ENCODE results near the gene OSMR. TPM values are rescaled to one million over a fixed set of nuclear protein-coding genes. Genes with fewer than 3 reads are reported as not detected.

The OSMR gene
- total RNA-seq, 1 experiment from 2014 or later = 46.0 TPM

- Histone ChIP-seq H3K4me1 (ENCODE audit: control insufficient read depth in 1 of 2, insufficient read depth in 2 of 2, low read length in 2 of 2) (peaks cover 5 to 13% of the 10 kb centered on the region in 2 experiments; a peak in 3 of 4 replicates), H3K27me3 (ENCODE audit: insufficient read depth, low read length) (no peaks in the 10 kb centered on the region), H3K79me2 (ENCODE audit: insufficient read depth, low read length) (peaks cover 79% of the 10 kb centered on the region), H3K9me3 (ENCODE audit: control insufficient read depth in 1 of 2, insufficient read depth in 1 of 2, low read depth in 1 of 2, low read length in 2 of 2) (peaks cover 0 to 4% of the 10 kb centered on the region in 2 experiments; a peak in 1 of 4 replicates), H3K36me3 (ENCODE audit: control insufficient read depth in 1 of 2, insufficient read depth in 2 of 2, low read length in 2 of 2) (no peaks in the 10 kb centered on the region), H3K27ac (ENCODE audit: low read depth, low read length) (no peak overlapping the region), H2AFZ (ENCODE audit: low read depth, low read length, poor library complexity, severe bottlenecking) (no peak overlapping the region), H3K4me3 (replicated peaks in 1 of 2; ENCODE audit: low read depth in 1 of 2, low read length in 2 of 2) (no peak overlapping the region), H3K9me2 (ENCODE audit: insufficient read depth) (no peaks in the 10 kb centered on the region), H3K4me2 (ENCODE audit: low read length) (no peak overlapping the region), H3K9ac (ENCODE audit: low read length) (no peak overlapping the region), H4K20me1 (ENCODE audit: insufficient read depth) (no peaks in the 10 kb centered on the region)
- BruUV-seq (replicated peaks) = no TSS peak
- DNase-seq (ENCODE audit: low read depth, low spot score) (no peak), ATAC-seq (no peak)
- ChIA-PET CTCF (no interaction called here), POLR2A (no interaction called here), RAD21 (ENCODE audit: low non-redundant PET in 1 of 2, low total read pairs in 2 of 2, uncharacterized antibody in 2 of 2, unreplicated experiment in 2 of 2) (no interaction called here)
- intact Hi-C loops (cut with micrococcal nuclease) = no loop called here
- TF ChIP-seq CEBPB (IDR thresholded peaks at IDR 0.05; ENCODE audit: low read depth) (no peak), POLR2AphosphoS5 (IDR thresholded peaks at IDR 0.05; ENCODE audit: low read depth, low read length) (no peak), ZBTB33 (IDR thresholded peaks at IDR 0.05; ENCODE audit: extremely low read depth, insufficient replicate concordance, low read length) (no peak), MAX (IDR thresholded peaks at IDR 0.05) (no peak), POLR2A (IDR thresholded peaks at IDR 0.05; ENCODE audit: borderline replicate concordance, extremely low read depth, insufficient read depth, insufficient read length) (no peak), EZH2phosphoT487 (IDR thresholded peaks at IDR 0.05; ENCODE audit: borderline replicate concordance) (no peak), ZFX (IDR thresholded peaks at IDR 0.05) (no peak), YY1 (IDR thresholded peaks at IDR 0.05; ENCODE audit: extremely low read depth, insufficient replicate concordance, low read depth, low read length) (no peak), ELF1 (IDR thresholded peaks at IDR 0.05; ENCODE audit: borderline replicate concordance, low read depth) (no peak), SP1 (IDR thresholded peaks at IDR 0.05; ENCODE audit: low read depth) (no peak), CBX3 (IDR thresholded peaks at IDR 0.05; ENCODE audit: low read depth) (no peak), EGR1 (IDR thresholded peaks at IDR 0.05; ENCODE audit: low read depth) (no peak), FOSL1 (IDR thresholded peaks at IDR 0.05; ENCODE audit: low read depth) (no peak), RAD21 (IDR thresholded peaks at IDR 0.05; ENCODE audit: low read depth) (no peak), TCF7L2 (IDR thresholded peaks at IDR 0.05; ENCODE audit: borderline replicate concordance, extremely low read depth, insufficient read depth, insufficient read length) (no peak), EZH2 (IDR thresholded peaks at IDR 0.05) (no peak), ATF3 (IDR thresholded peaks at IDR 0.05) (no peak), JUND (IDR thresholded peaks at IDR 0.05) (no peak), CTCF (IDR thresholded peaks at IDR 0.05 in 2 of 3, conservative IDR thresholded peaks at IDR 0.05 in 1 of 3; ENCODE audit: borderline replicate concordance in 1 of 3, insufficient read depth in 1 of 3, low read depth in 2 of 3, low read length in 2 of 3) (no peak), SRF (IDR thresholded peaks at IDR 0.05; ENCODE audit: low read depth) (no peak)
Observed at GRCh38 chr5:38858839-38859238, 13.0 kb downstream of the OSMR start.

Data from HCT116 (cell line).